ENCODE data around the gene MYG1. TPM values are rescaled to one million over a fixed set of nuclear protein-coding genes. Genes with fewer than 3 reads are reported as not detected.

The MYG1 gene
- total RNA-seq, 1 experiment from 2014 or later = 91.8 TPM

- Histone ChIP-seq H3K56ac (ENCODE audit: insufficient read length, low read depth, low read length) (no peak overlapping the region), H3K4me2 (ENCODE audit: insufficient read depth, insufficient read length, low read length) (no peak overlapping the region), H2BK12ac (ENCODE audit: insufficient read length, low read depth, low read length) (no peak overlapping the region), H2AFZ (ENCODE audit: low read length) (no peak overlapping the region), H4K5ac (ENCODE audit: insufficient read length, low read depth, low read length) (no peak overlapping the region), H3K27me3 (ENCODE audit: insufficient read depth, low read length) (no peaks in the 10 kb centered on the region), H3K9me3 (ENCODE audit: control insufficient read depth, low read depth, low read length) (no peaks in the 10 kb centered on the region), H3K14ac (ENCODE audit: insufficient read depth, low read length) (no peak overlapping the region), H3K27ac (ENCODE audit: insufficient read length, low read depth, low read length) (no peak overlapping the region), H2BK15ac (ENCODE audit: low read depth, low read length) (no peak overlapping the region), H3K79me1 (ENCODE audit: insufficient read depth, low read depth, low read length, poor library complexity, severe bottlenecking) (no peaks in the 10 kb centered on the region), H3T11ph (ENCODE audit: low read length) (no peak overlapping the region), H3K23ac (ENCODE audit: insufficient read length, low read depth, low read length) (no peak overlapping the region), H3K4me1 (ENCODE audit: insufficient read depth, low read length) (no peaks in the 10 kb centered on the region; the same call in 1 of the 2 replicates), H3K23me2 (ENCODE audit: insufficient read length, low read depth, low read length, poor library complexity, severe bottlenecking) (no peaks in the 10 kb centered on the region), H4K8ac (replicated peaks; ENCODE audit: insufficient read length, low read depth, low read length) (no peak overlapping the region), H2AK5ac (ENCODE audit: insufficient read length, low read length) (no peak overlapping the region), H3K79me2 (ENCODE audit: insufficient read depth, low read length) (no peaks in the 10 kb centered on the region), H4K91ac (ENCODE audit: insufficient read length, low read depth, low read length) (no peak overlapping the region), H3K18ac (ENCODE audit: insufficient read length, low read depth, low read length) (no peak overlapping the region), H2BK20ac (ENCODE audit: low read depth, low read length, poor library complexity, severe bottlenecking) (no peak overlapping the region), H2BK5ac (ENCODE audit: insufficient read length, low read length) (no peak overlapping the region), H2BK120ac (ENCODE audit: low read depth, low read length, poor library complexity, severe bottlenecking) (no peak overlapping the region), H3K9ac (ENCODE audit: extremely low read depth, insufficient read length, low read length) (no peak overlapping the region), H3K4ac (ENCODE audit: low read depth, low read length) (no peak overlapping the region), H4K20me1 (ENCODE audit: control insufficient read depth, insufficient read depth, insufficient read length) (no peaks in the 10 kb centered on the region)
- WGBS (ENCODE audit: extremely low coverage, insufficient read length, low lambda C conversion rate) = no CpG with 5 or more reads among the region's 11 CpGs
- Mint-ChIP-seq H3K9me3 (no peaks in the 10 kb centered on the region), H3K4me1 (peaks cover 0 to 4% of the 10 kb centered on the region in 2 experiments; a peak in 1 of 4 replicates), H3K4me3 (no peak overlapping the region), H3K27me3 (ENCODE audit: low read depth) (no peaks in the 10 kb centered on the region), H3K27ac (no peak overlapping the region), H3K36me3 (ENCODE audit: insufficient read depth in 1 of 3, low read depth in 3 of 3) (peaks cover 44 to 79% (median 70%) of the 10 kb centered on the region in 3 experiments; a peak in 6 of 7 replicates)
- DNase-seq = no peak
- no peak for TF ChIP-seq CTCF (conservative IDR thresholded peaks at IDR 0.05)
These were observed 23.0 kb upstream of the MYG1 start for GRCh38 chr12:53276511-53276910.

Data from H9 (cell line).